Heart right ventricle (tissue), 16 donors: ENCODE data around the gene NACC2. TPM values are rescaled to one million over a fixed set of nuclear protein-coding genes. Genes with fewer than 3 reads are reported as not detected.
A peak's percentile ranks its signal among the peaks of the same experiment; 100 is the strongest.

Experiments used
- ATAC-seq, 8 donors: fragments of 200-7000 bp; cut with Tn5 transposase; one replicate each; pipeline ENCODE4 v1.9.1; 2020; ENCODE audit warnings: mild to moderate bottlenecking in 8 of 8, moderate library complexity in 8 of 8, moderate number of reproducible peaks in 1 of 8
- DNase-seq, 2 donors: peaks; one replicate each; pipeline ENCODE4 v3.0.0-alpha.2; 2020
- H3K27ac ChIP-seq, 10 donors: fragments of 200-600 bp; sonication (generic) in 2 of 10; one replicate each; pipeline versions ENCODE4 v1.5.0 to v1.8.0; 2020 to 2022; ENCODE audit warnings: mild to moderate bottlenecking in 3 of 10
- H3K27me3 ChIP-seq, 7 donors: fragments of 200-600 bp; one replicate each; pipeline ENCODE4 v1.8.0; 2021 to 2022; ENCODE audit warnings: mild to moderate bottlenecking in 2 of 7
- H3K36me3 ChIP-seq, 9 donors: fragments of 200-600 bp; sonication (generic) in 1 of 9; one replicate each; pipeline versions ENCODE4 v1.5.0 to v1.8.0; 2020 to 2022; ENCODE audit warnings: mild to moderate bottlenecking in 2 of 9
- H3K4me1 ChIP-seq, 9 donors: fragments of 200-600 bp; sonication (generic) in 1 of 9; one replicate each; pipeline versions ENCODE4 v1.5.0 to v1.8.0; 2020 to 2022; ENCODE audit warnings: mild to moderate bottlenecking in 4 of 9
- H3K4me3 ChIP-seq, 10 donors: fragments of 200-600 bp; sonication (generic) in 2 of 10; one replicate each; pipeline versions ENCODE4 v1.5.0 to v1.8.0; 2020 to 2022; ENCODE audit warnings: mild to moderate bottlenecking in 7 of 10, moderate library complexity in 2 of 10
- H3K9me3 ChIP-seq, 11 donors: fragments of 200-600 bp in 10 of 11; sonication (generic) in 2 of 11; one replicate each; pipeline versions ENCODE4 v1.5.0 to v1.8.0; 2013 to 2022; ENCODE audit warnings: mild to moderate bottlenecking in 2 of 11, control low read depth in 1 of 11, moderate library complexity in 1 of 11
- WGBS, 2 donors: extraction: QIAGEN DNeasy Blood & Tissue Kit; methylation state at CpG; one replicate each; pipeline ENCODE4 v1.1.7; 2013; ENCODE audit warnings: inconsistent platforms in 1 of 2; 5-methylcytosine and 5-hydroxymethylcytosine counted together
- intact Hi-C, 10 donors: fragments of 100-400 bp; cut with DNase I; formaldehyde crosslinking; loops; one replicate each; pipeline versions ENCODE4 v1.11.1 to v1.14.2; 2022
- polyA plus RNA-seq, 2 donors: library from polyadenylated mRNA; stranded (reverse); fragments of 200-250 nt; gene quantifications; one replicate each; pipeline ENCODE4 v1.2.3, GENCODE V29; 2013
- total RNA-seq, 10 donors: library from RNA; stranded (reverse); fragmentation: NEBNext Ultra II Directional in 3 of 10; extraction: Animal tissue kit (Norgen Biotek cat#: 25700) in 3 of 10; gene quantifications; one replicate each; pipeline versions ENCODE4 v1.2.1 to v1.2.4, GENCODE V29; 2021 to 2023
- TF ChIP-seq, protein P1 (sequence below), 9 donors: fragments of 200-600 bp; sonication (generic) in 2 of 9; IDR thresholded peaks; one replicate each; pipeline versions ENCODE4 v1.5.0 to v1.8.0; 2021 to 2022; ENCODE audit warnings: antibody characterized with exemption in 9 of 9, mild to moderate bottlenecking in 5 of 9, moderate library complexity in 1 of 9
- donor health status: Arrhythmogenic right ventricular cardiomyopathy.
- donor health status: ischemic (EF 13 %, LVEDD 7.1; RV severe dilation, severe dysfunction).
- donor health status: healthy with polysubstance abuse.
- donor health status: DM: no; HTN: yes; CAD: no.
- donor health status: DM: no; HTN: no; CAD: no.
- donor health status: ischemic (EF 25% LVEDD 6.9; RV normal size, moderate dysfunction).
- donor health status: ischemic (EF 25% LVEDD 5.7; RV mildly dilated, moderate dysfunction).
- donor health status: healthy.
- donor health status: DM: yes; HTN: yes; CAD: no.
- donor health status: Ischemic cardiomyopathy.
- donor health status: ischemic (EF 35%, LVEDD 5.7; RV mildly dilated, moderate dysfunction).
- donor health status: nonischemic (EF 11% LVEDD 7.7; RV severe dilation, severe dysfunction).
- donor health status: DM: yes; HTN: yes; CAD: no.
- donor health status: PGD.
- donor health status: ischemic (EF 29% LVEDD 5.4; RV normal size, mild dysfunction).
- donor health status: nonischemic (EF 23%, LVEDD 6.1; RV moderate dilation, normal function).

NACC2 gene
- total and polyA plus RNA-seq, 12 donors: 15.6 to 55.1 (median 39.7) TPM

DNA sequence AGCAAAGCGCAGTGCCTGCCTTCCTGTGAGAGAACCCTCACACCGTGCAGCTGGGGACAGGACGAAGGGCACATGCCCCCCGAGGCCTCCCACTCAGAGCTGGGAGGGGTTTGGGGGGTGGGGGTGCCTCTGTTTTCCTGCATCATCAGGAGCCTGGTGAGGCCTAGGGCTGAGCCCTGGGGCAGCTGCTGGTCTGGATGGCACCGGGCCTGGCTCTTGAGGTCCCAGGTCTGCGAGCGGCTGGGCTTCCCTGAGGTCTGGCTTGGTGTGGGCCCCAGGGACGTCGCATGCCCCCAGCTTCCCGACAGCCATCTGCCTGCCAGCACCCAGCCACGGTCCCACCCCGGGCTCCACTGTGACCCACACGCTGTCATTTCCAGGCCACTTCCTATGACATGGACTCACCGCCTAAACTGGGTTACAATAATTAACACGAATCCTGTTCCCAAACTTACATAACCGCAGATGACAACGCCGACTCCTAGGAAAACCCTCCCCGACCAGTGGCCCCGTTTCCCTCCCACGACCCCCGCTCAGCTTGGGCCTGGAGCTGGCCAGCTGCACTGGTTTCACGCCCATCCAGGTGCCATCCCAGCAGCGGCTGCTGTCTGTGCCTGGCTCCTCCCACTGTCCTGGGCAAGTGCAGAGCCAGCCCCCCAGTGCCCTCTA, 8.7 kb downstream of the NACC2 start:
- Histone ChIP-seq H3K27me3 (no peaks in the 10 kb centered on the region), H3K27ac (peak overlapping the region in 9 of 10 donors; percentile 60 to 99 (median 79)), H3K4me3 (no peak overlapping the region), H3K36me3 (peaks cover 0 to 14% (median 0%) of the 10 kb centered on the region in 9 donors), H3K9me3 (no peaks in the 10 kb centered on the region), H3K4me1 (peaks cover 53 to 98% (median 85%) of the 10 kb centered on the region in 9 donors)
- intact Hi-C loops: loop anchor here in 5 of 10 donors (5.0 kb wide), 2 partner anchors 34 to 36 kb away; no protein-coding TSS in a partner anchor
- ATAC-seq (peak in 7 of 8 donors; percentile 3 to 41 (median 32)), DNase-seq (peak; percentile 9 to 21)
- TF ChIP-seq, protein P1, sequence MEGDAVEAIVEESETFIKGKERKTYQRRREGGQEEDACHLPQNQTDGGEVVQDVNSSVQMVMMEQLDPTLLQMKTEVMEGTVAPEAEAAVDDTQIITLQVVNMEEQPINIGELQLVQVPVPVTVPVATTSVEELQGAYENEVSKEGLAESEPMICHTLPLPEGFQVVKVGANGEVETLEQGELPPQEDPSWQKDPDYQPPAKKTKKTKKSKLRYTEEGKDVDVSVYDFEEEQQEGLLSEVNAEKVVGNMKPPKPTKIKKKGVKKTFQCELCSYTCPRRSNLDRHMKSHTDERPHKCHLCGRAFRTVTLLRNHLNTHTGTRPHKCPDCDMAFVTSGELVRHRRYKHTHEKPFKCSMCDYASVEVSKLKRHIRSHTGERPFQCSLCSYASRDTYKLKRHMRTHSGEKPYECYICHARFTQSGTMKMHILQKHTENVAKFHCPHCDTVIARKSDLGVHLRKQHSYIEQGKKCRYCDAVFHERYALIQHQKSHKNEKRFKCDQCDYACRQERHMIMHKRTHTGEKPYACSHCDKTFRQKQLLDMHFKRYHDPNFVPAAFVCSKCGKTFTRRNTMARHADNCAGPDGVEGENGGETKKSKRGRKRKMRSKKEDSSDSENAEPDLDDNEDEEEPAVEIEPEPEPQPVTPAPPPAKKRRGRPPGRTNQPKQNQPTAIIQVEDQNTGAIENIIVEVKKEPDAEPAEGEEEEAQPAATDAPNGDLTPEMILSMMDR (IDR thresholded peaks at IDR 0.05): no peak
- 49 to 51% methylated on average over 24 of the region's 24 CpGs for WGBS, 2 donors

DNA sequence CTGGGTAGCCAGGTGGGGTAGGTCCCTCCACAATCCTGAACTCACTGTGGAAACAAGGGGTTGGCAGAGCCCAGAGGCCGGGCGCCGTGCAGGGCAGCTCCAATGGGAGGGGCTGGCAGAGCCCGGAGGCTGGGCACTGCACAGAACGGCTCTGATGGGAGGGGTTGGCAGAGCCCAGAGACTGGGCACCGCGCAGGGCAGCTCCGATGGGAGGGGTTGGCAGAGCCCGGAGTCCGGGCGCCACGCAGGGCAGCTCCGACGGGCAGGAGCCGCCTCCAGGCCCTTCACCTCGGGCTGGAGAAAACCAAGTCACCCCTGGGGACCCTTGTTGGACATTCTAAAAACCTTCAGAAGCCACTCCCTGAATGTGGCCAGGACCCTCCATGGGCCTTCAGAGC, 9.3 kb downstream of the NACC2 start:
- peak; percentile 73 to 78 for DNase-seq
- peak; percentile 75 to 93 (median 80) for ATAC-seq
- H3K4me3 ChIP-seq: no peak overlapping the region
- peak overlapping the region in 9 of 10 donors; percentile 60 to 99 (median 79) for H3K27ac ChIP-seq
- TF ChIP-seq, protein P1 (IDR thresholded peaks at IDR 0.05): no peak
- intact Hi-C loops: loop anchor here in 5 of 10 donors (5.0 kb wide), 2 partner anchors 34 to 36 kb away; no protein-coding TSS in a partner anchor
- peaks cover 0 to 14% (median 0%) of the 10 kb centered on the region in 9 donors for H3K36me3 ChIP-seq
- H3K4me1 ChIP-seq: peaks cover 51 to 98% (median 85%) of the 10 kb centered on the region in 9 donors
- WGBS, 2 donors: 52 to 65% methylated on average over 16 of the region's 16 CpGs
- no peaks in the 10 kb centered on the region for H3K27me3 ChIP-seq
- H3K9me3 ChIP-seq: no peaks in the 10 kb centered on the region

DNA sequence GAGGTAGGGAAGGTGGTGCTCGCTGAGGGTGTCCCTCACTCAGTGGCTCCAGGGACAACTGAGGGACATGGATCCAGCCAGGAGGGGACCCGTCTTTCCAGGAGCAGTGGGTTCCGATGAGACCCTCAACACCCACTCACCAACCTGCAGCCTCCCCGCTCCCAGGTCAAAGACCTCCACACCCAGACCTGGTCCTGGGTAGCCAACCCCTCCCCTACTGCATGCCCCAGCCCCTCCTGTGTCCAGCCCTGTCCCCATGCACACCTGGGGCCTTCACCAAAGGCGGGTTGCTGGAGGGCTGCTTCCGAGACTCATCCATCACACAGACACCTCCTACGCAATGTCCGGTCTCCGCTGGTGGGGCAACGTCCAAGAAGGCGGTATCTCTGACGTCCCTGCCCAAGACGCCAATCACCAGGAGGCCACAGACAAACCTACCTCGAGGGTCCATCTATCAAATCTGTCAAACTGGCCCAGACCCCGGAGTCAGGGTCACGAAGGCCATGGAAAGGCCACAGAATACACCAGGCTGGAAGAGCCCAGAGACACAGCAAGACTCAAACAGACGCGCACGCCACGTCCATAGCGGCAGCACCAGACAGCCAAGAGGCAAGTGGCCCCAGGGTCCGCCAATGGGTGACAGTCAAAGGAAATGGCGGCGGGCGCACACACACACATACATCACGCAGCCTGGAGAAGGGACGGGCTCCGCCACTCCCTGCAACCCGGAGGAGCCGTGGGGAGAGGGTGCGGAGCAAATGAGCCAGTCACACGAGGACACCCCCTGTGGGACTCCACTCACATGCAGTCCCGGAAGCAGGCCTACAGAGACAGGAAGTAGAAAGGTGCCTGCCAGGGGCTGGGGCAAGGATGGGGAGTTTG, 10.8 kb downstream of the NACC2 start:
- intact Hi-C loops: no loop called here
- Histone ChIP-seq H3K27me3 (no peaks in the 10 kb centered on the region), H3K27ac (no peak overlapping the region), H3K4me1 (peaks cover 50 to 96% (median 85%) of the 10 kb centered on the region in 9 donors), H3K9me3 (no peaks in the 10 kb centered on the region), H3K36me3 (peaks cover 0 to 14% (median 0%) of the 10 kb centered on the region in 9 donors), H3K4me3 (no peak overlapping the region)
- 86 to 88% methylated on average over 33 of the region's 33 CpGs for WGBS, 2 donors
- no peak for ATAC-seq
- TF ChIP-seq, protein P1 (IDR thresholded peaks at IDR 0.05): no peak
- peak; percentile 4 to 11 for DNase-seq

DNA sequence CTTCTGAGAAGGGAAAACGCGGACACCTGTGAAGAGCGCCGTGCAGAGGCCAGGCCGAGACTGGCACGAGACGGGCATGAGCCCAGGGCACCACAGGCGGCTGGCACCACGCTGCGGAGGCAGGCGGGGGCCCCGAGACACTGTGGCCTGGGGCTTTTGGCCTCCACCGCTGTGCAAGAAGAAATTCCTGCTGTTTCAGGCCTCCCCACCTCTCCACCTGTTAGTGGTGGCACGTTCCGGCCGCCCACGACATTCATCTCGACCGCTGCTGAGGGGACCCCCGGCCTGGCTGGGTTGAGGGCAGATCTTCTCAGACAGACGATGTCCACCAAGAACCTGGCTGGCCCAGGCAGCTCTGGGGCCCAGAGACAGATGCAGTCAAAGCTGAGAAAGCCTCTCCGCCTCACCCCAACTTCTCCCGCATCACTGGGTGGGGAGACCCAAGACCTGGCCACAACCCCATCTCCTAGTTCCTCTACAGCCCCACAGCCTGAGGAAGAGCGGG, 11.5 kb downstream of the NACC2 start:
- intact Hi-C loops: no loop called here
- DNase-seq: peak in 1 of 2 donors; percentile 11
- 93 to 94% methylated on average over 24 of the region's 24 CpGs for WGBS, 2 donors

More for the DNA sequence above, 11.5 kb downstream of the NACC2 start:
- H3K4me1 ChIP-seq: peaks cover 46 to 96% (median 83%) of the 10 kb centered on the region in 9 donors
- H3K4me3 ChIP-seq: no peak overlapping the region
- H3K36me3 ChIP-seq: peaks cover 0 to 14% (median 0%) of the 10 kb centered on the region in 9 donors
- H3K9me3 ChIP-seq: no peaks in the 10 kb centered on the region
- ATAC-seq: no peak
- TF ChIP-seq, protein P1 (IDR thresholded peaks at IDR 0.05): no peak
- H3K27me3 ChIP-seq: no peaks in the 10 kb centered on the region
- H3K27ac ChIP-seq: no peak overlapping the region
